ENCODE measurements around the gene METTL15.

DNA sequence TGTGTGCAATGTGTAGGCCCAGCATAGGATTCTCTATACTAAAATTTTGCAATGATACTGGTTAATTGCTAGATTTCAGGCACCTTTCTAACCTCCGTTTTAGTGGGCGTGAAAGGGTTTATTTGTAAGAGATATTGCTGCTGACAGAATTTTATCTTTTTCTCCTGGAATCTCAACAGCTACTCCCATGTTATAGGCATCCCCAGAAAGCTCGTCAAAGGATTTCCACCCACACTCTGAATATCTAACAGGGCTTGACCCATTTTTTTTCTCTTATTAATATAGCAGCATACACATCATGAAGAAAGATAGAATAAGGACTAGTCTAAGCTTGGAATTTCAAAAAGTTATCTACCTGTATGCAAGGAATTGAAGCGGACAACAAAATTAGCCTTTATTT, 124.5 kb downstream of the METTL15 start:
- TF ChIP-seq POLR2A (IDR thresholded peaks at IDR 0.05) (no peak), POLR2AphosphoS5 (IDR thresholded peaks at IDR 0.05) (no peak), EP300 (IDR thresholded peaks at IDR 0.05; ENCODE audit: low read depth) (no peak)
- TF ChIP-seq, protein P1, sequence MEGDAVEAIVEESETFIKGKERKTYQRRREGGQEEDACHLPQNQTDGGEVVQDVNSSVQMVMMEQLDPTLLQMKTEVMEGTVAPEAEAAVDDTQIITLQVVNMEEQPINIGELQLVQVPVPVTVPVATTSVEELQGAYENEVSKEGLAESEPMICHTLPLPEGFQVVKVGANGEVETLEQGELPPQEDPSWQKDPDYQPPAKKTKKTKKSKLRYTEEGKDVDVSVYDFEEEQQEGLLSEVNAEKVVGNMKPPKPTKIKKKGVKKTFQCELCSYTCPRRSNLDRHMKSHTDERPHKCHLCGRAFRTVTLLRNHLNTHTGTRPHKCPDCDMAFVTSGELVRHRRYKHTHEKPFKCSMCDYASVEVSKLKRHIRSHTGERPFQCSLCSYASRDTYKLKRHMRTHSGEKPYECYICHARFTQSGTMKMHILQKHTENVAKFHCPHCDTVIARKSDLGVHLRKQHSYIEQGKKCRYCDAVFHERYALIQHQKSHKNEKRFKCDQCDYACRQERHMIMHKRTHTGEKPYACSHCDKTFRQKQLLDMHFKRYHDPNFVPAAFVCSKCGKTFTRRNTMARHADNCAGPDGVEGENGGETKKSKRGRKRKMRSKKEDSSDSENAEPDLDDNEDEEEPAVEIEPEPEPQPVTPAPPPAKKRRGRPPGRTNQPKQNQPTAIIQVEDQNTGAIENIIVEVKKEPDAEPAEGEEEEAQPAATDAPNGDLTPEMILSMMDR (IDR thresholded peaks at IDR 0.05), result no peak

Data from transverse colon (tissue), 4 donors.